ENCODE measurements around the gene ATP2B2.

- TF ChIP-seq CTCF (IDR thresholded peaks at IDR 0.05) (no peak), POLR2A (IDR thresholded peaks at IDR 0.05) (no peak), POLR2AphosphoS5 (IDR thresholded peaks at IDR 0.05) (no peak)
Observed at GRCh38 chr3:10432931-10433330, 72.5 kb downstream of the ATP2B2 start.
